T-helper 9 cell (primary cell): ENCODE results near the gene UGT1A8.

Experiments used
- DNase-seq: peaks from one replicate; pipeline ENCODE4 v3.0.0-alpha.2; 2020

Gene UGT1A8

GRCh38 chr2:233803292-233803911, 186.0 kb downstream of the UGT1A8 start:
- no peak for DNase-seq

GRCh38 chr2:233803994-233804393, 186.6 kb downstream of the UGT1A8 start:
- DNase-seq = no peak

GRCh38 chr2:233807215-233807865, 189.9 kb downstream of the UGT1A8 start:
- DNase-seq = no peak

GRCh38 chr2:233807966-233808935, 190.8 kb downstream of the UGT1A8 start:
- no peak for DNase-seq

GRCh38 chr2:233810385-233810784, 193.0 kb downstream of the UGT1A8 start:
- DNase-seq = no peak

- DNase-seq = no peak
These were observed 193.7 kb downstream of the UGT1A8 start for GRCh38 chr2:233811087-233811486.

- no peak for DNase-seq
These were observed 194.3 kb downstream of the UGT1A8 start for GRCh38 chr2:233811732-233812131.

GRCh38 chr2:233813236-233814055, 196.0 kb downstream of the UGT1A8 start:
- no peak for DNase-seq

- DNase-seq = no peak
These were observed 196.8 kb downstream of the UGT1A8 start for GRCh38 chr2:233814056-233814835.

- no peak for DNase-seq
These were observed 198.4 kb downstream of the UGT1A8 start for GRCh38 chr2:233815861-233816260.

GRCh38 chr2:233816334-233816733, 198.9 kb downstream of the UGT1A8 start:
- DNase-seq = no peak

- DNase-seq = no peak
These were observed 199.3 kb downstream of the UGT1A8 start for GRCh38 chr2:233816771-233817170.

- DNase-seq = no peak
These were observed 200.0 kb downstream of the UGT1A8 start for GRCh38 chr2:233817361-233817911.

GRCh38 chr2:233817995-233818638, 200.7 kb downstream of the UGT1A8 start:
- no peak for DNase-seq

GRCh38 chr2:233818639-233819621, 201.5 kb downstream of the UGT1A8 start:
- no peak for DNase-seq

- DNase-seq = no peak
These were observed 202.7 kb downstream of the UGT1A8 start for GRCh38 chr2:233819884-233820773.

GRCh38 chr2:233820774-233821105, 203.3 kb downstream of the UGT1A8 start:
- no peak for DNase-seq

GRCh38 chr2:233821196-233821595, 203.8 kb downstream of the UGT1A8 start:
- DNase-seq = no peak

GRCh38 chr2:233821709-233822100, 204.3 kb downstream of the UGT1A8 start:
- no peak for DNase-seq
